ENCODE measurements around the gene SNAP25.

Gene SNAP25

GRCh38 chr20:10308652-10309051 lies 90.0 kb downstream of the SNAP25 start:
- Histone ChIP-seq H3K27ac (ENCODE audit: extremely low read depth, low read depth, low read length) (no peak overlapping the region), H3K9me3 (ENCODE audit: control insufficient read depth, insufficient read depth, low read depth, low read length) (no peaks in the 10 kb centered on the region), H3K4me1 (ENCODE audit: control insufficient read depth, insufficient read depth, low read length) (peaks cover 20% of the 10 kb centered on the region), H3K4me3 (ENCODE audit: low read depth, low read length) (no peak overlapping the region), H3K36me3 (ENCODE audit: control insufficient read depth in 2 of 2, insufficient read depth in 1 of 2, low read length in 2 of 2) (no peaks in the 10 kb centered on the region)
- POLR2A ChIA-PET = no interaction called here
- no peak for TF ChIP-seq ZBTB1 (tag by site-specific recombination; IDR thresholded peaks at IDR 0.05)
- peak; percentile 47; the same call in 1 of the 2 replicates for TF ChIP-seq EGR2 (tag by site-specific recombination; IDR thresholded peaks at IDR 0.05; ENCODE audit: low read depth)
- TF ChIP-seq ELK4 (IDR thresholded peaks at IDR 0.05; ENCODE audit: borderline replicate concordance, low read depth, low read length) = no peak
- TF ChIP-seq ZIC2 (tag by site-specific recombination; IDR thresholded peaks at IDR 0.05) = no peak
- CTCF ChIA-PET = interaction anchor here (1.1 kb wide), 1 partner anchor 118 kb away, joined by 3 read pairs; no protein-coding TSS in a partner anchor

GRCh38 chr20:10309326-10309725 lies 90.7 kb downstream of the SNAP25 start:
- Histone ChIP-seq H3K9me3 (ENCODE audit: control insufficient read depth, insufficient read depth, low read depth, low read length) (no peaks in the 10 kb centered on the region), H3K4me3 (ENCODE audit: low read depth, low read length) (no peak overlapping the region), H3K36me3 (ENCODE audit: control insufficient read depth in 2 of 2, insufficient read depth in 1 of 2, low read length in 2 of 2) (no peaks in the 10 kb centered on the region), H3K4me1 (ENCODE audit: control insufficient read depth, insufficient read depth, low read length) (peaks cover 23% of the 10 kb centered on the region), H3K27ac (ENCODE audit: extremely low read depth, low read depth, low read length) (no peak overlapping the region)
- CTCF ChIA-PET = interaction anchor here (1.0 kb wide), 2 partner anchors 102 to 692 kb away, joined by 3 to 4 read pairs; no protein-coding TSS in a partner anchor
- POLR2A ChIA-PET = no interaction called here
- TF ChIP-seq ZFP37 (tag by site-specific recombination; IDR thresholded peaks at IDR 0.05) (no peak), REPIN1 (tag by site-specific recombination; IDR thresholded peaks at IDR 0.05; ENCODE audit: low read depth) (no peak), ZNF677 (tag by site-specific recombination; IDR thresholded peaks at IDR 0.05) (no peak), ZNF266 (tag by site-specific recombination; IDR thresholded peaks at IDR 0.05; ENCODE audit: low read depth) (no peak), ZNF701 (tag by site-specific recombination; IDR thresholded peaks at IDR 0.05) (no peak)

GRCh38 chr20:10312111-10312510 lies 93.5 kb downstream of the SNAP25 start:
- Histone ChIP-seq H3K36me3 (ENCODE audit: control insufficient read depth in 2 of 2, insufficient read depth in 1 of 2, low read length in 2 of 2) (no peaks in the 10 kb centered on the region), H3K27ac (ENCODE audit: extremely low read depth, low read depth, low read length) (no peak overlapping the region), H3K9me3 (ENCODE audit: control insufficient read depth, insufficient read depth, low read depth, low read length) (no peaks in the 10 kb centered on the region), H3K4me1 (ENCODE audit: control insufficient read depth, insufficient read depth, low read length) (peaks cover 19% of the 10 kb centered on the region), H3K4me3 (ENCODE audit: low read depth, low read length) (no peak overlapping the region)
- TF ChIP-seq KLF10 (tag by site-specific recombination; IDR thresholded peaks at IDR 0.05) = no peak
- no peak for TF ChIP-seq ATF2 (tag by site-specific recombination; IDR thresholded peaks at IDR 0.05; ENCODE audit: low read depth)
- TF ChIP-seq ZNF624 (tag by site-specific recombination; IDR thresholded peaks at IDR 0.05) = no peak
- no peak for TF ChIP-seq ZNF37A (tag by site-specific recombination; IDR thresholded peaks at IDR 0.05)
- TF ChIP-seq ZSCAN18 (tag by site-specific recombination; IDR thresholded peaks at IDR 0.05) = no peak
- no peak for TF ChIP-seq ZNF24 (tag by site-specific recombination; IDR thresholded peaks at IDR 0.05)
- TF ChIP-seq ZIC2 (tag by site-specific recombination; IDR thresholded peaks at IDR 0.05) = no peak
- ChIA-PET CTCF (interaction anchor here (0.5 kb wide), 1 partner anchor 23 kb away, joined by 3 read pairs; no protein-coding TSS in a partner anchor), POLR2A (no interaction called here)

GRCh38 chr20:10313215-10313614 lies 94.6 kb downstream of the SNAP25 start:
- Histone ChIP-seq H3K9me3 (ENCODE audit: control insufficient read depth, insufficient read depth, low read depth, low read length) (no peaks in the 10 kb centered on the region; the same call in 1 of the 2 replicates), H3K4me3 (ENCODE audit: low read depth, low read length) (no peak overlapping the region), H3K36me3 (ENCODE audit: control insufficient read depth in 2 of 2, insufficient read depth in 1 of 2, low read length in 2 of 2) (no peaks in the 10 kb centered on the region), H3K4me1 (ENCODE audit: control insufficient read depth, insufficient read depth, low read length) (peaks cover 14% of the 10 kb centered on the region), H3K27ac (ENCODE audit: extremely low read depth, low read depth, low read length) (peak overlapping the region; percentile 81; the same call in 1 of the 2 replicates)
- ChIA-PET CTCF (no interaction called here), POLR2A (no interaction called here)
- TF ChIP-seq TCF7L2 (IDR thresholded peaks at IDR 0.05; ENCODE audit: borderline replicate concordance, low read depth, low read length) = no peak
- no peak for TF ChIP-seq ZNF830 (tag by site-specific recombination; IDR thresholded peaks at IDR 0.05; ENCODE audit: low read depth)
- no peak for TF ChIP-seq ZNF701 (tag by site-specific recombination; IDR thresholded peaks at IDR 0.05)
- no peak for TF ChIP-seq ZNF214 (tag by site-specific recombination; IDR thresholded peaks at IDR 0.05; ENCODE audit: borderline replicate concordance)
- TF ChIP-seq RBAK (tag by site-specific recombination; IDR thresholded peaks at IDR 0.05) = no peak
- no peak for TF ChIP-seq ZNF510 (tag by site-specific recombination; IDR thresholded peaks at IDR 0.05; ENCODE audit: insufficient replicate concordance)
- TF ChIP-seq ZNF670 (tag by site-specific recombination; IDR thresholded peaks at IDR 0.05; ENCODE audit: low read depth) = no peak
- no peak for TF ChIP-seq KLF8 (tag by site-specific recombination; IDR thresholded peaks at IDR 0.05)
- no peak for TF ChIP-seq ZNF18 (tag by site-specific recombination; IDR thresholded peaks at IDR 0.05)
- TF ChIP-seq ZNF660 (tag by site-specific recombination; IDR thresholded peaks at IDR 0.05) = no peak
